Lung (tissue), 12 donors: ENCODE data around the gene CIB2. TPM values are rescaled to one million over a fixed set of nuclear protein-coding genes. Genes with fewer than 3 reads are reported as not detected.

Experiments used
- ATAC-seq: fragments of 200-7000 bp; cut with Tn5 transposase; one replicate; pipeline ENCODE4 v1.9.1; 2020; ENCODE audit warnings: moderate number of reproducible peaks; ENCODE audit not compliant: insufficient read depth, low FRiP score
- DNase-seq, 3 donors: peaks; one replicate each; pipeline ENCODE4 v3.0.0-alpha.2; 2013 to 2017
- H3K27ac ChIP-seq, 2 donors: one replicate each; pipeline ENCODE4 v1.5.1; 2013; ENCODE audit warnings: mild to moderate bottlenecking in 2 of 2, moderate library complexity in 2 of 2, control low read depth in 1 of 2, inconsistent platforms in 1 of 2, low read depth in 1 of 2, low read length in 1 of 2
- H3K27me3 ChIP-seq, 3 donors: one replicate each; pipeline ENCODE4 v1.5.1; 2013; ENCODE audit warnings: low read length in 2 of 3; ENCODE audit not compliant: control insufficient read depth in 3 of 3, insufficient read depth in 3 of 3
- H3K36me3 ChIP-seq, 4 donors: one replicate each; pipeline ENCODE4 v1.5.1; 2013; ENCODE audit warnings: low read length in 4 of 4, mild to moderate bottlenecking in 1 of 4, moderate library complexity in 1 of 4; ENCODE audit not compliant: control insufficient read depth in 4 of 4, insufficient read depth in 4 of 4
- H3K4me1 ChIP-seq, 5 donors: one replicate each; pipeline ENCODE4 v1.5.1; 2013; ENCODE audit warnings: low read length in 5 of 5, mild to moderate bottlenecking in 2 of 5, moderate library complexity in 1 of 5; ENCODE audit not compliant: control insufficient read depth in 5 of 5, insufficient read depth in 5 of 5
- H3K4me3 ChIP-seq: one replicate; pipeline ENCODE4 v1.5.1; 2013; ENCODE audit warnings: mild to moderate bottlenecking, control low read depth, moderate library complexity
- H3K9ac ChIP-seq, 2 donors: one replicate each; pipeline ENCODE4 v1.5.1; 2013; ENCODE audit warnings: low read length in 2 of 2, control low read depth in 1 of 2; ENCODE audit not compliant: insufficient read depth in 1 of 2
- H3K9me3 ChIP-seq, 4 donors: one replicate each; pipeline ENCODE4 v1.5.1; 2013; ENCODE audit warnings: low read length in 3 of 4, mild to moderate bottlenecking in 1 of 4, moderate library complexity in 1 of 4; ENCODE audit not compliant: control insufficient read depth in 4 of 4, insufficient read depth in 3 of 4
- WGBS, 2 donors: extraction: QIAGEN DNeasy Blood & Tissue Kit; methylation state at CpG; one replicate each; pipeline ENCODE4 v1.1.7; 2013; 5-methylcytosine and 5-hydroxymethylcytosine counted together
- polyA plus RNA-seq, 2 donors: library from polyadenylated mRNA; stranded (reverse); fragments of 200-250 nt; gene quantifications; one replicate each; pipeline ENCODE4 v1.2.1, GENCODE V29; 2013
- total RNA-seq, 2 donors: library from RNA; depleted of rRNA in 1 of 2; stranded (reverse); fragments of >200 nt in 1 of 2; gene quantifications; one replicate each; pipeline ENCODE4 v1.2.1, GENCODE V29; 2014 to 2021
- TF ChIP-seq, protein P1 (sequence below): IDR thresholded peaks from 2 replicates; pipeline ENCODE4 v1.5.1; 2012; ENCODE audit warnings: mild to moderate bottlenecking; ENCODE audit errors: control extremely low read depth, extremely low read depth
- donor health status: control.
- donor health status: control.
- donor health status: Bipolar disorder and iron deficiency.
- donor health status: healthy.
- donor health status: DM: yes; HTN: yes; CAD: no.

Gene CIB2
- total and polyA plus RNA-seq, 4 donors = 0.95 to 9.8 (median 2.1) TPM

DNA sequence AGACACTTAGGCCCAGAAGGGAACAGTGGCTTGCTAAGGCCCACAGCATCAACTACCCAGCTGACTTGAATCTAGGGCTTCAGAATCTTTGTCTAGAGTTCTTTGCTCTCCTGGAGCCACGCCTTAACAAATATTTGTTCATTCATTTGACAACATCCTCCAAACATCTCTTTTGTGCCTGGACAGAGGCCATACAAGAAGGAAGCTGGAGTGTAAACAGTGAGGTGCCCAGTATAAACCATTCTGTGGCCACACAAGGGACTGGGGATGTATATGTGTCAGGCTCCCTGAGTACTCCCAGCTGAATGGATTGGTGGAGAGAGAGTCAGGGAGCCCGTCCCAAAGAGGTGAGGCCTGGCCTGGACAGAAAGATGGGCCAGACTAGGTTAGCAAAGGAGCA is 3.4 kb downstream of the CIB2 start:
- no peak for ATAC-seq
- 58 to 65% methylated on average over 2 of the region's 2 CpGs for WGBS, 2 donors
- TF ChIP-seq, protein P1, sequence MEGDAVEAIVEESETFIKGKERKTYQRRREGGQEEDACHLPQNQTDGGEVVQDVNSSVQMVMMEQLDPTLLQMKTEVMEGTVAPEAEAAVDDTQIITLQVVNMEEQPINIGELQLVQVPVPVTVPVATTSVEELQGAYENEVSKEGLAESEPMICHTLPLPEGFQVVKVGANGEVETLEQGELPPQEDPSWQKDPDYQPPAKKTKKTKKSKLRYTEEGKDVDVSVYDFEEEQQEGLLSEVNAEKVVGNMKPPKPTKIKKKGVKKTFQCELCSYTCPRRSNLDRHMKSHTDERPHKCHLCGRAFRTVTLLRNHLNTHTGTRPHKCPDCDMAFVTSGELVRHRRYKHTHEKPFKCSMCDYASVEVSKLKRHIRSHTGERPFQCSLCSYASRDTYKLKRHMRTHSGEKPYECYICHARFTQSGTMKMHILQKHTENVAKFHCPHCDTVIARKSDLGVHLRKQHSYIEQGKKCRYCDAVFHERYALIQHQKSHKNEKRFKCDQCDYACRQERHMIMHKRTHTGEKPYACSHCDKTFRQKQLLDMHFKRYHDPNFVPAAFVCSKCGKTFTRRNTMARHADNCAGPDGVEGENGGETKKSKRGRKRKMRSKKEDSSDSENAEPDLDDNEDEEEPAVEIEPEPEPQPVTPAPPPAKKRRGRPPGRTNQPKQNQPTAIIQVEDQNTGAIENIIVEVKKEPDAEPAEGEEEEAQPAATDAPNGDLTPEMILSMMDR = no peak

DNA sequence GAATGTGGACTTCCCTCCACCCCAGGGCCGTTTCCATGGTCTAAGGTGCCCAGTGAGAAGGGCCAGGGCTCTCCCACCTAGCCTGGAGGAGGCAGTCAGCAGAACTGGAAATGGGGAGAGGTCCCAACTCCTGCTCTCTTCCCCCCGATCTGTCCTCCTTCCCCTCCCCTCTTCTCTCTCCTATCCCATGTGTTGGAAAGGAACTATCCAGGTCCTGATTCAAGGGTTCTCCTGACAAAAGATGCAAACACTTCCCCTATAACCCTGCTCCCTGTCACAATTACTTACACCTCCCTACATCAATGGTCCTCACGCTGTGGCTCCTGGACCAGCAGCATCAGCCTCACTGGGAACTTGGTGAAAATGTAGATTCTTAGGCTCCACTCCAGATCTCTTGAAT is 6.0 kb downstream of the CIB2 start:
- no peaks in the 10 kb centered on the region for H3K9me3 ChIP-seq
- H3K9ac ChIP-seq = no peak overlapping the region
- TF ChIP-seq, protein P1 = no peak
- H3K4me1 ChIP-seq = peaks cover 0 to 6% (median 0%) of the 10 kb centered on the region in 5 donors
- H3K27me3 ChIP-seq = no peaks in the 10 kb centered on the region
- H3K4me3 ChIP-seq = no peak overlapping the region
- no peaks in the 10 kb centered on the region for H3K36me3 ChIP-seq
- H3K27ac ChIP-seq = no peak overlapping the region
- ATAC-seq = no peak
- no peak for DNase-seq
- WGBS, 2 donors = 87 to 91% methylated on average over 3 of the region's 3 CpGs

More for the DNA sequence above, 3.4 kb downstream of the CIB2 start:
- H3K27me3 ChIP-seq = no peaks in the 10 kb centered on the region
- H3K27ac ChIP-seq = no peak overlapping the region
- H3K36me3 ChIP-seq = no peaks in the 10 kb centered on the region
- H3K9me3 ChIP-seq = peaks cover 0 to 3% (median 0%) of the 10 kb centered on the region in 4 donors
- no peak for DNase-seq
- no peak overlapping the region for H3K9ac ChIP-seq
- H3K4me3 ChIP-seq = no peak overlapping the region
- peaks cover 0 to 11% (median 5%) of the 10 kb centered on the region in 5 donors for H3K4me1 ChIP-seq

DNA sequence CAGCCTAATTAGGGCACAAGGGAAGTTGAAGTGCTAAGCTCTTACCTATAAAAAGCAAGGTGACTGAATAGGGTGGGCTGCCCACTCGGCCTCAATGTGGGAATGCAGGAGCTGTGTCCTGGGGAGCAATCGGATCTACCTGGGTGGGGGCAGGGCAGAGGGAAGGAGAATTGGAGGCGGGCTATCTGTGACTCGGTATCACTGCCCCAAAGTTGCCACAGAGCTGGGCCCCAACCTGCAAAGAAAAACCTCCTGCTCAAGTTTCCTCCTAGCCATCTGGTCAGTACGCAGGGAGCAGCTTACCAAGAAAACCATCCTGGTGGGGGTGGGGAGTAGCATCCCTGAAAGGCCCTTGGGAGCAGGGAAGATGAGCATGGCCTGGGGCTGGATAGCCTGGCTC is 10.7 kb downstream of the CIB2 start:
- 85 to 96% methylated on average over 5 of the region's 5 CpGs for WGBS, 2 donors
- H3K27me3 ChIP-seq = no peaks in the 10 kb centered on the region
- no peaks in the 10 kb centered on the region for H3K4me1 ChIP-seq
- DNase-seq (no peak), ATAC-seq (no peak)
- H3K9ac ChIP-seq = no peak overlapping the region
- H3K9me3 ChIP-seq = no peaks in the 10 kb centered on the region
- H3K27ac ChIP-seq = no peak overlapping the region
- no peaks in the 10 kb centered on the region for H3K36me3 ChIP-seq
- TF ChIP-seq, protein P1 = no peak
- H3K4me3 ChIP-seq = no peak overlapping the region

DNA sequence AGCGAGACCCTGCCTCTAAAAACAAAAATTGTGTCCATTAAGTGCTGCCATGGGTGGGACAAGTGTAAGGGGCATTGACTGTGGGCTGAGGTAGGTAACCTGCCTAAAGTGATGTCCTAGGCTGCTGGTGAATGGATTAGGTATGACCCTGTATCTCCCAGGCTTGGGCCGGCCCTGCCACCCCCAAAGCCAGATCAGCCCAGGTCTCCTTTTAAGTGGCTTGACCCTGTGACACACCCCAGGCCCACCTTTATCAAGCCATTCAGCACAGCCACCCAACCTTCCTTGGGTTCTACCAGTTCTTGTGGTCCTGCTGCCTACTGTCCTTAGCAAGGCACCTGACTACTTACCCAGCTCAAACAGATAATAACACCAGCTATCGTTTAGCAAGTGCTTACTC is 18.7 kb downstream of the CIB2 start:
- Histone ChIP-seq H3K9ac (no peak overlapping the region), H3K4me1 (no peaks in the 10 kb centered on the region), H3K36me3 (peaks cover 0 to 2% (median 0%) of the 10 kb centered on the region in 4 donors), H3K27ac (no peak overlapping the region), H3K27me3 (no peaks in the 10 kb centered on the region), H3K9me3 (no peaks in the 10 kb centered on the region), H3K4me3 (no peak overlapping the region)
- ATAC-seq (no peak), DNase-seq (no peak)
- 79 to 87% methylated on average over 3 of the region's 3 CpGs for WGBS, 2 donors
- TF ChIP-seq, protein P1 = no peak
